ENCODE data around the gene TRIM6.
"Not testable (repeated sequence)": the region's sequence is repeated elsewhere in the genome, so short reads cannot be mapped to it uniquely, and the experiment has no call there.

Gene TRIM6

GRCh38 chr11:5591613-5592012 is 4.8 kb upstream of the TRIM6 start:
- Mint-ChIP-seq H3K4me1 (ENCODE audit: low read depth) (peaks cover 9% of the 10 kb centered on the region), H3K36me3 (ENCODE audit: low read depth) (no peaks in the 10 kb centered on the region)

GRCh38 chr11:5592615-5593014 is 3.8 kb upstream of the TRIM6 start:
- Mint-ChIP-seq H3K4me3 (no peak overlapping the region), H3K9me3 (no peaks in the 10 kb centered on the region), H3K27ac (no peak overlapping the region), H3K36me3 (ENCODE audit: low read depth) (no peaks in the 10 kb centered on the region), H3K27me3 (no peaks in the 10 kb centered on the region), H3K4me1 (ENCODE audit: low read depth) (peaks cover 12% of the 10 kb centered on the region)

More at GRCh38 chr11:5591613-5592012, 4.8 kb upstream of the TRIM6 start:
- Mint-ChIP-seq H3K4me3 (no peak overlapping the region), H3K9me3 (no peaks in the 10 kb centered on the region), H3K27me3 (no peaks in the 10 kb centered on the region), H3K27ac (peak overlapping the region; percentile 28)

- no peaks in the 10 kb centered on the region for H3K27me3 Mint-ChIP-seq
- no peak overlapping the region for H3K27ac Mint-ChIP-seq
- peaks cover 12% of the 10 kb centered on the region for H3K4me1 Mint-ChIP-seq (ENCODE audit: low read depth)
- H3K4me3 Mint-ChIP-seq: no peak overlapping the region
- no peaks in the 10 kb centered on the region for H3K9me3 Mint-ChIP-seq
- no peaks in the 10 kb centered on the region for H3K36me3 Mint-ChIP-seq (ENCODE audit: low read depth)
Observed at GRCh38 chr11:5593146-5593545, 3.3 kb upstream of the TRIM6 start.

GRCh38 chr11:5597953-5598352 is 1.5 kb downstream of the TRIM6 start:
- H3K4me3 Mint-ChIP-seq: no peak overlapping the region
- peaks cover 8% of the 10 kb centered on the region for H3K4me1 Mint-ChIP-seq (ENCODE audit: low read depth)
- H3K27ac Mint-ChIP-seq: no peak overlapping the region
- no peaks in the 10 kb centered on the region for H3K36me3 Mint-ChIP-seq (ENCODE audit: low read depth)
- no peaks in the 10 kb centered on the region for H3K27me3 Mint-ChIP-seq
- H3K9me3 Mint-ChIP-seq: no peaks in the 10 kb centered on the region

GRCh38 chr11:5600374-5600851 is 4.0 kb downstream of the TRIM6 start:
- Mint-ChIP-seq H3K27ac (no peak overlapping the region), H3K9me3 (no peaks in the 10 kb centered on the region), H3K4me3 (no peak overlapping the region), H3K36me3 (ENCODE audit: low read depth) (no peaks in the 10 kb centered on the region), H3K4me1 (ENCODE audit: low read depth) (peaks cover 8% of the 10 kb centered on the region), H3K27me3 (no peaks in the 10 kb centered on the region)

- H3K36me3 Mint-ChIP-seq (ENCODE audit: low read depth); H3K4me1 Mint-ChIP-seq (ENCODE audit: low read depth); H3K27ac Mint-ChIP-seq; H3K9me3 Mint-ChIP-seq; H3K4me3 Mint-ChIP-seq; H3K27me3 Mint-ChIP-seq: not testable (repeated sequence)
Observed at GRCh38 chr11:5602791-5603190, 6.4 kb downstream of the TRIM6 start.

- Mint-ChIP-seq H3K4me1 (ENCODE audit: low read depth) (no peaks in the 10 kb centered on the region), H3K4me3 (no peak overlapping the region), H3K9me3 (no peaks in the 10 kb centered on the region), H3K27ac (no peak overlapping the region), H3K27me3 (no peaks in the 10 kb centered on the region), H3K36me3 (ENCODE audit: low read depth) (no peaks in the 10 kb centered on the region)
Observed at GRCh38 chr11:5603326-5603725, 6.9 kb downstream of the TRIM6 start.

GRCh38 chr11:5604896-5605295 is 8.5 kb downstream of the TRIM6 start:
- Mint-ChIP-seq H3K27me3 (no peaks in the 10 kb centered on the region), H3K4me3 (no peak overlapping the region), H3K27ac (no peak overlapping the region), H3K36me3 (ENCODE audit: low read depth) (no peaks in the 10 kb centered on the region), H3K9me3 (no peaks in the 10 kb centered on the region), H3K4me1 (ENCODE audit: low read depth) (no peaks in the 10 kb centered on the region)

- no peaks in the 10 kb centered on the region for H3K4me1 Mint-ChIP-seq (ENCODE audit: low read depth)
- H3K36me3 Mint-ChIP-seq (ENCODE audit: low read depth): no peaks in the 10 kb centered on the region
- H3K4me3 Mint-ChIP-seq: no peak overlapping the region
- no peaks in the 10 kb centered on the region for H3K27me3 Mint-ChIP-seq
- H3K9me3 Mint-ChIP-seq: no peaks in the 10 kb centered on the region
- H3K27ac Mint-ChIP-seq: no peak overlapping the region
Observed at GRCh38 chr11:5605849-5606248, 9.4 kb downstream of the TRIM6 start.

GRCh38 chr11:5608808-5609207 is 12.4 kb downstream of the TRIM6 start:
- Mint-ChIP-seq H3K4me3 (no peak overlapping the region), H3K9me3 (no peaks in the 10 kb centered on the region), H3K4me1 (ENCODE audit: low read depth) (no peaks in the 10 kb centered on the region), H3K27me3 (no peaks in the 10 kb centered on the region), H3K27ac (no peak overlapping the region), H3K36me3 (ENCODE audit: low read depth) (no peaks in the 10 kb centered on the region)

GRCh38 chr11:5610446-5610845 is 14.0 kb downstream of the TRIM6 start:
- H3K4me3 Mint-ChIP-seq: no peak overlapping the region
- no peaks in the 10 kb centered on the region for H3K27me3 Mint-ChIP-seq
- no peak overlapping the region for H3K27ac Mint-ChIP-seq
- H3K4me1 Mint-ChIP-seq (ENCODE audit: low read depth): no peaks in the 10 kb centered on the region
- H3K9me3 Mint-ChIP-seq: no peaks in the 10 kb centered on the region
- H3K36me3 Mint-ChIP-seq (ENCODE audit: low read depth): no peaks in the 10 kb centered on the region

GRCh38 chr11:5611627-5612026 is 15.2 kb downstream of the TRIM6 start:
- Mint-ChIP-seq H3K27ac (no peak overlapping the region), H3K36me3 (ENCODE audit: low read depth) (no peaks in the 10 kb centered on the region), H3K4me3 (no peak overlapping the region), H3K9me3 (no peaks in the 10 kb centered on the region), H3K4me1 (ENCODE audit: low read depth) (no peaks in the 10 kb centered on the region), H3K27me3 (no peaks in the 10 kb centered on the region)

- Mint-ChIP-seq H3K36me3 (ENCODE audit: low read depth) (no peaks in the 10 kb centered on the region), H3K27ac (no peak overlapping the region), H3K9me3 (no peaks in the 10 kb centered on the region), H3K4me3 (no peak overlapping the region), H3K27me3 (no peaks in the 10 kb centered on the region), H3K4me1 (ENCODE audit: low read depth) (peaks cover 6% of the 10 kb centered on the region)
Observed at GRCh38 chr11:5618807-5619206, 22.4 kb downstream of the TRIM6 start.

- H3K9me3 Mint-ChIP-seq: no peaks in the 10 kb centered on the region
- H3K36me3 Mint-ChIP-seq (ENCODE audit: low read depth): no peaks in the 10 kb centered on the region
- H3K27me3 Mint-ChIP-seq: no peaks in the 10 kb centered on the region
- H3K4me3 Mint-ChIP-seq: no peak overlapping the region
- no peak overlapping the region for H3K27ac Mint-ChIP-seq
- H3K4me1 Mint-ChIP-seq (ENCODE audit: low read depth): peaks cover 24% of the 10 kb centered on the region
Observed at GRCh38 chr11:5620651-5621521, 24.4 kb downstream of the TRIM6 start.

- no peaks in the 10 kb centered on the region for H3K9me3 Mint-ChIP-seq
- H3K4me1 Mint-ChIP-seq (ENCODE audit: low read depth): peaks cover 31% of the 10 kb centered on the region
- no peak overlapping the region for H3K4me3 Mint-ChIP-seq
- H3K36me3 Mint-ChIP-seq (ENCODE audit: low read depth): no peaks in the 10 kb centered on the region
- H3K27me3 Mint-ChIP-seq: no peaks in the 10 kb centered on the region
- H3K27ac Mint-ChIP-seq: no peak overlapping the region
Observed at GRCh38 chr11:5621580-5621979, 25.1 kb downstream of the TRIM6 start.

GRCh38 chr11:5622802-5623201 is 26.4 kb downstream of the TRIM6 start:
- Mint-ChIP-seq H3K27me3 (no peaks in the 10 kb centered on the region), H3K4me1 (ENCODE audit: low read depth) (peaks cover 43% of the 10 kb centered on the region), H3K9me3 (no peaks in the 10 kb centered on the region), H3K36me3 (ENCODE audit: low read depth) (no peaks in the 10 kb centered on the region), H3K27ac (no peak overlapping the region), H3K4me3 (peak overlapping the region; percentile 28)
